GM18951 (cell line): ENCODE data around the gene TMEM26.
"Not testable (repeated sequence)": the region's sequence is repeated elsewhere in the genome, so short reads cannot be mapped to it uniquely, and the experiment has no call there.

Experiments used
- POLR2A ChIP-seq: IDR thresholded peaks from 4 replicates; pipeline ENCODE4 v1.6.1; 2011; ENCODE audit warnings: mild to moderate bottlenecking; ENCODE audit not compliant: insufficient read length, insufficient read depth; ENCODE audit errors: extremely low read depth
- in situ Hi-C: fragments of 300-500 bp; cut with MboI; formaldehyde crosslinking; loops from one replicate; pipeline ENCODE4 v1.12.0; 2022; ENCODE audit warnings: low sequenced_read_pairs, mixed read lengths, inconsistent platforms; ENCODE audit not compliant: unreplicated experiment

TMEM26 gene

GRCh38 chr10:61406242-61406641 lies 46.9 kb downstream of the TMEM26 start:
- no peak for TF ChIP-seq POLR2A
- in situ Hi-C loops: no loop called here

GRCh38 chr10:61404751-61405150 lies 48.4 kb downstream of the TMEM26 start:
- TF ChIP-seq POLR2A: no peak
- in situ Hi-C loops: no loop called here

- TF ChIP-seq POLR2A: no peak
- in situ Hi-C loops: no loop called here
Observed at GRCh38 chr10:61400524-61400923, 52.7 kb downstream of the TMEM26 start.

GRCh38 chr10:61399406-61399805 lies 53.8 kb downstream of the TMEM26 start:
- no peak for TF ChIP-seq POLR2A
- in situ Hi-C loops: no loop called here

- in situ Hi-C loops: no loop called here
- no peak for TF ChIP-seq POLR2A
Observed at GRCh38 chr10:61398366-61399129, 54.6 kb downstream of the TMEM26 start.

GRCh38 chr10:61397175-61397986 lies 55.8 kb downstream of the TMEM26 start:
- in situ Hi-C loops: no loop called here

GRCh38 chr10:61391281-61391680 lies 61.9 kb downstream of the TMEM26 start:
- no peak for TF ChIP-seq POLR2A
- in situ Hi-C loops: no loop called here

More at GRCh38 chr10:61397175-61397986, 55.8 kb downstream of the TMEM26 start:
- no peak for TF ChIP-seq POLR2A

- TF ChIP-seq POLR2A: no peak
- in situ Hi-C loops: no loop called here
Observed at GRCh38 chr10:61390851-61391250, 62.3 kb downstream of the TMEM26 start.

- TF ChIP-seq POLR2A: no peak
- in situ Hi-C loops: no loop called here
Observed at GRCh38 chr10:61389887-61390286, 63.3 kb downstream of the TMEM26 start.

GRCh38 chr10:61388986-61389385 lies 64.2 kb downstream of the TMEM26 start:
- in situ Hi-C loops: not testable (repeated sequence)

- in situ Hi-C loops: no loop called here
- no peak for TF ChIP-seq POLR2A
Observed at GRCh38 chr10:61385231-61386001, 67.8 kb downstream of the TMEM26 start.

- in situ Hi-C loops: not testable (repeated sequence)
Observed at GRCh38 chr10:61381153-61381552, 72.0 kb downstream of the TMEM26 start.

GRCh38 chr10:61378865-61379264 lies 74.3 kb downstream of the TMEM26 start:
- in situ Hi-C loops: no loop called here
- no peak for TF ChIP-seq POLR2A

- no peak for TF ChIP-seq POLR2A
- in situ Hi-C loops: no loop called here
Observed at GRCh38 chr10:61376908-61377368, 76.2 kb downstream of the TMEM26 start.

GRCh38 chr10:61376377-61376776 lies 76.8 kb downstream of the TMEM26 start:
- in situ Hi-C loops: no loop called here
- no peak for TF ChIP-seq POLR2A
